Tibial nerve (tissue), 4 donors: ENCODE measurements around the gene CERS6.

ENCODE experiments used
- CTCF ChIP-seq, 5 experiments: fragments of 200-600 bp in 3 of 5; fragments of 450-650 bp in 2 of 5; sonication (generic) in 3 of 5; IDR thresholded peaks; one replicate each; pipeline ENCODE4 v1.5.1; 2016 to 2019; ENCODE audit warnings: antibody characterized with exemption in 5 of 5, mild to moderate bottlenecking in 3 of 5, moderate library complexity in 2 of 5
- EP300 ChIP-seq, 2 donors: sonication (generic); formaldehyde crosslinking; IDR thresholded peaks; one replicate each; pipeline ENCODE4 v1.6.1; 2017; ENCODE audit warnings: antibody characterized with exemption in 2 of 2, mild to moderate bottlenecking in 1 of 2
- POLR2A ChIP-seq, 2 donors: fragments of 450-650 bp; IDR thresholded peaks; one replicate each; pipeline ENCODE4 v1.6.1; 2017; ENCODE audit warnings: antibody characterized with exemption in 2 of 2, mild to moderate bottlenecking in 2 of 2, moderate library complexity in 2 of 2

GRCh38 chr2:168789776-168790175, 333.7 kb downstream of the CERS6 start:
- TF ChIP-seq CTCF (IDR thresholded peaks at IDR 0.05), result no peak
- no peak for TF ChIP-seq EP300 (IDR thresholded peaks at IDR 0.05)
- no peak for TF ChIP-seq POLR2A (IDR thresholded peaks at IDR 0.05)
